COLO668 (cell line): ENCODE data around the gene TDP1.
"Not testable (repeated sequence)": the region's sequence is repeated elsewhere in the genome, so short reads cannot be mapped to it uniquely, and the experiment has no call there.

Source experiments
- DNase-seq: peaks from one replicate; lab custom pipeline; 2025; ENCODE audit not compliant: unreplicated experiment; lab: John Stamatoyannopoulos, UW

TDP1 gene

DNA sequence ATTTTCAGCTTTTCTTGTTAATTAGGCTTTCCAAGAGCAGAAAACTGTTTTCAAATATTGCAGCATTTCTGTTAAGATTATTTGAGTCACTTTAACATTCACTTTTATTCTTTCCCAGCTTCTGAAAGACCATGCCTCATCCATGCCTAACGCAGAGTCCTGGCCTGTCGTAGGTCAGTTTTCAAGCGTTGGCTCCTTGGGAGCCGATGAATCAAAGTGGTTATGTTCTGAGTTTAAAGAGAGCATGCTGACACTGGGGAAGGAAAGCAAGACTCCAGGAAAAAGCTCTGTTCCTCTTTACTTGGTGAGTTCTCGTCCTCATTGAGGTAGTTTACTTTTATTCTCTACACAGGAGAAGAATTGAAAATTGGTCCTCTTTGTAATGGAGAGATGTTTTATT, 33.1 kb downstream of the TDP1 start:
- DNase-seq, result no peak

DNA sequence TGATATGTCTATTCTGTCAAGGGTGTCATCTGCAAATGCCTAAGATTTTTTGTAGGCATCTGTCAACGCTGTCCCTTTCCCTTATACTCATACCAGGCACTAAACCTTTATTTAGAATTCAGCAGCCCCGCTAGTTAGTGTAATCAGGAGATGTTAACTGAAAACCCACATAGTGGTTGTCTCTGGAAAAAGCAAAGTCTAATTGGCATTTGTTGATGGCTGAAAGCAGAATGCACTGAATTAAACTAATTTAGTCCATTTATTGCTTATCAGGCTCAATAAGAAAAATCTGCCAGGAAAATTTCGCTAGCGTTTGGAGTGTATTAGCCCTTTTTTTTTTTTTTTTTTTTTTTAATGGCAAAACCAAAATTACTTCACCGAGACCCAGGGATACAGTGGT, 34.5 kb downstream of the TDP1 start:
- no peak for DNase-seq

DNA sequence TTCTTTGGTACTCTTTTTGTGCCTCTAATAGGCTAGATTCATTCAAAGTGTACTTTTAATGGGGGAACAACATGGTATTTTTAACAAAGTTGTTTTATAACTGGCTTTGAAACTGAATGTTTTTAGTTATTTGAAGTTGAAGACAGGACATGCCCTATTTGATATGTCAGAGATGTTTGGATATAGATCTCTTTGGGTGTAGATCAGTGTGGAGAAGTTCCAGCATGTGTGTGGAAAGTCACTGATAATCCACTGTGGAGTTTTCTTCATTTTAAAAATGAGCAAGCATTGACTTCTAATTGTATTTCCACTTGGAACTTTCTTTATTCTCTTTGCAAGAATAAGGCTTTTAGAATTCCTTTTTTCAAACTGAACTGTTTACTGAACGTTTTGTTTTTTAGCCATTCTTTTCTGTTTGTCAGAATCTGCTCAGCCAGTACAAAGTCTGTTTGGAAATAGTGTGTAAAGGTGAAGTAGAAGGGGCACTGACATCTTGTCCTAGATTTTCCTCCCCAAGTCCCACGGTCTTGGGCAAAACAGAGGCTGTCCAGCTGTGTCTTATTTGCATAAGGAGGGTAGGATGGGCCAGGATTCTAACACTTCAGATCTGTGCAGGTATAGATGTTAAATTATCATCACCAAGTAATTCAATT, 35.0 kb downstream of the TDP1 start:
- no peak for DNase-seq

DNA sequence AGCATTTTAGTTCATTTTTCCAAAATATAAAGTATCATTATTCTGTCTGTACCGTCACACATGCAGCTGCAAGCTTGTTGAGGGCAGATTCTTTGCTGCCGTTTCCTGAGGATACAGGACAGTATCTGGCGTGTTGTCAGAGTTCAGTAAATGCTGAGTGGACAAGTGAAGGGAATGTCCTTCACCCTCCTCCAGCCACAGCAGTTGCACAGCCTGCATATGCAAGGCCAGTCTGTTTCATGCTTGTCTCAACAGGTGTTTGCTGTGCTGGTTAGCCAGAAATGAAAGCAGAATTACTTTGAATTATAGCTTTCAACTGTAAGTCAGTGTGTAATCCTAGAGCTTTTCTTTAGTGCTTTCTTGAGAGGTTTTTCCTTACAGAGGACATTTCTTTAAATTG, 36.5 kb downstream of the TDP1 start:
- no peak for DNase-seq

DNA sequence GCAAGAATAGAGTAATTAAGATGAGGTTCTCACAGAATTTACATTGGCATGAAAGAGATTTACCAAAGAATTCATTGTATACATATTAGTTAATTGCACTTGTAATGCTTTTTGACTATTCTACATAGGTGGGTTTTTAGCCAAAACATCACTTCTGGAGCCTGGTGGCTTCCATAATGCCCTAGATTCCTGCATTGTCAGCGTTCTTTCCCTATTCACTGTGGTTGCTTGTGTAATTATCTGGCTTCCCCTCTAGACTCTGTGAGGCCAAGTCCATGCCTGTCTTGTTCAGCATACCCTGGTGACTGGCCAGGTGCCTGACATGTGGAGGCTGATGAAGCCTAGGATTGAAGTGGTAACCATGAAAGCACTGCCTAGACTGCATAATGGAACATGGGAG, 41.2 kb downstream of the TDP1 start:
- DNase-seq, result no peak

DNA sequence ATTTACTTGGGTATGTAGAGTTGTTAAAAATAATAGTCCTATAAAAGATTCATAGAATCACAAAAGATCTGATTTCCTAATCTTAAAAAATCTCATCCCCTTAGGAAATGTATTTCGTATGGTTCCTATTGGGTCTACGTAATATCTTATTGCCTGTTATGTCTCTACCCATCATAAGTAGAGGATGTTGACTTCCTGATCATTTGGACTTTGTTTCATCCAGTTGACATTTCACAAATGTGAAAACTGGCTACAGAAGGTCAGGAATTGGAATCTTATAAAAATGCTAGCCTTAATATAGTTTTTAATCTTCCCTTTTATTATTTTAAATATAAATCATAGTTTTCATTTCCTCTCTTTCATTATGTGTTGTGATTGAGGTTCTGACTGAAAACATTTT, 45.2 kb downstream of the TDP1 start:
- DNase-seq, result no peak

DNA sequence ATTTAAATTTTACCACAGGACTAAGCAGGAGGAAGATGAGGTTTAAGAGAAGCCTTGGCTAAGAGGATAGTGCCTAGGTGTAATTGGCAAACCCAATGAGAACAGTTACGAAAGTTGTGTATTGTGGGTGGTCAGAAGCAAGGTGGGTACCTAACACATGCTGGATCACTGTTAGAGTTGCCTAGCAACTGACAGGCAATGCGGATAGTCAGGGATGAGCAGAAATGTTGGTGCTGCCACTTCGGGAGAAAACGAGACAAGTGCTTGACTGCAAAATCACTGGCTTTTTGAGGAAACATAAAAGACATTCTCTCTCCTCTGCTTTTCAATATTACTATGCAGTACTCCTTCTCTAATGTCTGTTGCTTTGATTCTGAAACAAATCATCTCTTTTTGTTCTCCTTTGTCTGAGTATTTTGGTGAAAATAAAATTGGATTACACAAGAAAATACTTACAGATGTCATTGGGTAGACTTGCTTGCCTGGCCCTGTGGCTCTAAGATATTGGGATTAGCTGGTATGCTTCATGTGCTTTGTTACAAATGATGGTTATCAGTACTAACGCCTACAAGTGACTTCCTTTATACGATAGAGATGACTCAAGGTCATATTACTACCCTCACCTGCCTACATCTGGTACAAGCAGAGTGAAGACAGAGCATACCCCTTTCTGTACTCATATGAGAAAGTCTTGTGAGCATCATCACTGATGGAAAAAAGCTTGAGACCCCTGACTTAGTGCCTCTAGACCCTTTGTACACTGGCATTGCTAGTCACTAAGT, 48.0 kb downstream of the TDP1 start:
- DNase-seq, result no peak

DNA sequence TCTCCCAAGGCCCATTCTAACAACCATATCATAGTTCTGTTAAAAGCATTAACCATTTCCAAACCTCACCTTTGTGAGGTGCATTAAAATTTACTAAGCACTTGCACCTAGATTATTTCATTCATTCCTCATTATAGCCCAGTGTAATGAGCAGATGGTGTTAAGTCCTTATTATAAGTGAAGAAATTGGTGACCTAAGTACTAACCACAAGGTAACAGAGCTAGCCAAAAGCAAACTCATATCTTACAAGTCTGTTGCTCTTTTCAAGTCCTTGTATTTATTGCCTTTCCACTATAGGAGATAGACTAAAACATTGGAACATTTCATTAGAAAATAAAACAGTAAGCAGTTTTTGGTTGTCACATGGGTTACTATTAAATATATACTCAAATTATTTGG, 49.7 kb downstream of the TDP1 start:
- no peak for DNase-seq

DNA sequence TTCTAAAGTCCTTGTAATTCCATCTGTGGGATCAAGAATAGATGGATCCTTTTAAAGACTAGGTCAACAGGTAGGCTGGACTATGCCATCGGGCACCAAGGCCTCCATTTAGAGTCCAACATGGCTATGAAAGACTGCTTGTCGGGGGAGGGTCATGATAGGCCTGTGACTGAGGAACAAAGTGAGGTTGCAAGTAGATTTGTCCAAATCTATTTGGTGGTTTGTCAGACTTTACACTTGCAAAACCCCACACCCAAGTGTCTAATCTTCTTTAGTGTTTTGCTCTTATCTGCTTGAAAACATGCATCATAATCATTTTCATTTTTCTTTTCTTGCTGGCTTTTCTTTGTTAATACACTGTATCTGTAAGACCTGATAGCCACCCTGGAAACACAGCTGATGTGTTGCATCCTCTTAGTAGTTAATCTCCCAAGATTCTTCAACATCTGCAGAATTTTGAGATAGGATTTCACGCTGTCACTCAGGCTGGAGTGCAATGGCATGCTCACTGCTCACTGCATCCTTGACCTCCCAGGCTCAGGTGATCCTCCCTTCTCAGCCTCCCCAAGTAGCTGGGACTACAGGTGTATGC, 50.3 kb downstream of the TDP1 start:
- no peak for DNase-seq

DNA sequence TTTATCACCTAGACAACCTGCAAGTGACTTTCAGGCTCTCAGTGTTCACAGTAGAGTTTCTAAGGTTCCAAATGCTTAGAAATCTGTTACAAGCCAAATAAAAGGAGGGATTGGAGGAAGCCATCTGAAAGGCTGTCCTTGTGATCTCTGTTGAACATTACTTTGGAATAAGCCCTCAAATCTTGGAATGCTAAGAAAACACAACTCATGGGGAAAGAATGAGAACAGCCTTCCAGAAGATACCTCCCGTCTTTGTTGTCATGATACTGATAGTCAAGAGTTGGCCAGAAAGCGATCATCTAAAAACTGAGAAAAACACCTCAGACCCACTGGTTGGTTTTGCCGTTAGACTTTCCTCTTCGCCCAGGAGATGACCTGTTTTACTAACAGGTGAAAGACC, 61.6 kb downstream of the TDP1 start:
- no peak for DNase-seq

DNA sequence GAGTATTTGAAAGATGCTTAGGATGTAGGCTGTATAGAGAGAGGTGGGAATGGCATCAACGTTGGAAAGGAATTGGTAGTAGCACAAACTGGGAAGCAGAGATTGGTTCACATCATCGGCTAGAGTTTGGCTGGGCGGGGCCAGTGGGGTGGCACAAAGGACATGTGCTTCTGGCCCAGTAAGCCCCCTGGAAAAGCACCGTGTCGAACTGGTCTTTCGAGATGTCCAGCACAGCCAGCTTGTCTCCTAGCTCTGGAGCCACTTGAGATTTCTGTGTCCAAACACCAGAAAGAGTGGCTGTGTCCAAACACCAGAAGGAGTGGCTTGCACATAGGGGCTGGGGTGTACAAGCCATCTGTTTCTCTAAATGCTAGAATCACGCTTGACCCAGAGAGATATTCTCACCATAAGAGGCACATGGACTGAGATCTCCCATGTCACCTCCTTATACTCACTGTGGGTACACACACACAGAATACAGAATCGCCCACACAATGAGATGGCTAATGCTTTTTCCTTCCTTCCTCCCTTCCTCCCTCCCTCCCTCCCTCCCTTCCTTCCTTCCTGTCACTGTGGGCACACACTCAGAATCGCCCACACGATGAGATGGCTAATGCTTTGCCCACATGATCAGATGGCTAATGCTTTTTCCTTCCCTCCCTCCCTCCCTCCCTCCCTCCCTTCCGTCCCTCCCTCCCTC, 64.2 kb downstream of the TDP1 start:
- no peak for DNase-seq

DNA sequence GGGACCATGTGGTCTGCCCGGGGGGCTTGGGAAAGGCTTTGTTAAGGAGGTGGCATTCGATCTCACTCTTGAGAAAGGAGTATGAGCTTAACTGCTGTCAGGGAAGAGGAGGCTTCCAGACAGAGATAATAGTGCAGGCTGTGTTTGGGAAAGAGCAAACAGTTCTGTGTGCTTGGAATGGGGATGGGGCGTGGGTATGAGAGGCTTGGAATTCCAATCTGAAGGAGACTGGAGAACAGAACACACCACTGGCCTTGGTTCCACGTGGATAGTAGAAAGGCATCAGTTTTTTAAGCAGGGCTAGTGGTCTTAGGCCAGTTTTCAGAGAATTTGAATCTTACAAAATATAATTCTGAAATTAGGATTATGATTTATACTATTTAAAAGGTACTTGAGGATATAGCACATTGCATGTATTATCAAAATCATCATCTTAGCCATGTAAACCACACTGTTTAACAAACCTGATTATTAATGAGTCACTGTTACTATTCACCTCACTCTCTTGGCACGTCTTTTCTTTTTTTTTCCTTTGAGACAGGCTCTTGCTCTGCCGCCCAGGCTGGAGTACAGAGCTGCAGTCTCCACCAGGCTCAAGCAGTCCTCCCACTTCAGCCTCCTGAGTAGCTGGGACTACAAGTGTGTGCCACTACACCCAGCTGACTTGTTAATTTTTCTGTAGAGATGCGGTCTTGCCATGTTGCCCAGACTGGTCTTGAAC, 67.6 kb downstream of the TDP1 start:
- no peak for DNase-seq

DNA sequence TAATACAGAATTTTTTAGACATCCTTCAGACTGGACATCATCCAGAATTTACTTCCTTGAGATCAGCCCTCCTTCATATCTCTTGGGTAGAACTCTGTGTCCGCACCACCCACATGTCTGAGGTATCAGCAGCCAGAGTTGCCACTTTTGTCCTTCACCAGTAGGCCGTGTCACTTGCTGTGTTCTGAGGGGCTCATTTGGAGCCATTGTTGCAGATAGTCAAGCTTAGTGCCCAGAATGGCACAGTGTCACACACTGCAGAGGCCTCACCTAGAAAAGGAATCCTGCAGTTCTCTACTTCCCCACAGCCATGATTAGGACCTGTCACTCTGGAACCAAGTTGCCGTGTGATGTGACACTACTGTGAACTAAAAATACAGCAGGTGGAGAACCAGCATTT, 69.2 kb downstream of the TDP1 start:
- DNase-seq, result no peak

DNA sequence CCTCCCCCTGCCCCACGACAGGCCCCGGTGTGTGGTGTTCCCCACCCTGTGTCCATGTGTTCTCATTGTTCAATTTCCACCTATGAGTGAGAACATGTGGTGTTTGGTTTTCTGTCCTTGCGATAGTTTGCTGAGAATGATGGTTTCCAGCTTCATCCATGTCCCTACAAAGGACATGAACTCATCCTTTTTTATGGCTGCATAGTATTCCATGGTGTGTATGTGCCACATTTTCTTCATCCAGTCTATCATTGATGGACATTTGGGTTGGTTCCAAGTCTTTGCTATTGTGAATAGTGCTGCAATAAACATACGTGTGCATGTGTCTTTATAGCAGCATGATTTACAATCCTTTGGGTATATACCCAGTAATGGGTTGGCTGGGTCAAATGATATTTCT, 70.9 kb downstream of the TDP1 start:
- not testable (repeated sequence) for DNase-seq

DNA sequence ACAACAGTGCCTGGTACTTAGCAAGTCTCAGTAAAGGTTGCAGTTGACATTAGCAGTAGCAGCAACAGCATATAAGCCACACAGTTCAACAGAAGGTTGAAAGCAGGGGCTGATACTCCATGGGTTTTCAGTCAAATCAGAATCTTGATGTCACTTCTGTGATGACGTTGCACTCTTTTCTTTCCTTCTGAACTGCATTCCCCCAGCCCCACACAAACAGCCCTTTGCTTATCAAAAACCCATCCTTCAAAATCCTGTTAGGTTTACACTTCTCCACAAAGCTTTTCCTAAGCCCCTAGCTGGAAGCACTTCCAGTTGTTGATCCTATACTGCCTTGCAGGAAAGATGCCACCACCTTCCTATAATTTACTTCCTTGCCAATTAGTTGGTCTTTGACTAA, 72.1 kb downstream of the TDP1 start:
- no peak for DNase-seq

DNA sequence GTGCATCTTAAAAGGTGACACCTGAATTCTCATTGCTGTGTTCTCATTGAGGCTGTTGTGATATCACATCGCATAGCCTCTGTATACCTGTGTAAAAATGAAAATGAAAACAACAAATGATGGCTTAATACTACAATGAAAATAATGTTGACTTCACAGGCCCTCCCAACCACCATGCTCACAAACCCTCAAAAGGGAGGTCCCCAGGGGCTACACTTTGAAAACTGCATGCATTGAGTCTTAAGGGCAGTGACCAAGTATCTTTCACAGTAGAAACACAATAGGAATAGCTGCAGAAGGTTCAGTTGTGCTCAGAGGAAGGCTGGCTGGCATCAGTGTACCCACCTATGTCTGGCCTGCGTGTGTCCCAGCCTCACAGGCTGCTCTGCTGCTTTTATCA, 78.4 kb downstream of the TDP1 start:
- DNase-seq, result no peak

DNA sequence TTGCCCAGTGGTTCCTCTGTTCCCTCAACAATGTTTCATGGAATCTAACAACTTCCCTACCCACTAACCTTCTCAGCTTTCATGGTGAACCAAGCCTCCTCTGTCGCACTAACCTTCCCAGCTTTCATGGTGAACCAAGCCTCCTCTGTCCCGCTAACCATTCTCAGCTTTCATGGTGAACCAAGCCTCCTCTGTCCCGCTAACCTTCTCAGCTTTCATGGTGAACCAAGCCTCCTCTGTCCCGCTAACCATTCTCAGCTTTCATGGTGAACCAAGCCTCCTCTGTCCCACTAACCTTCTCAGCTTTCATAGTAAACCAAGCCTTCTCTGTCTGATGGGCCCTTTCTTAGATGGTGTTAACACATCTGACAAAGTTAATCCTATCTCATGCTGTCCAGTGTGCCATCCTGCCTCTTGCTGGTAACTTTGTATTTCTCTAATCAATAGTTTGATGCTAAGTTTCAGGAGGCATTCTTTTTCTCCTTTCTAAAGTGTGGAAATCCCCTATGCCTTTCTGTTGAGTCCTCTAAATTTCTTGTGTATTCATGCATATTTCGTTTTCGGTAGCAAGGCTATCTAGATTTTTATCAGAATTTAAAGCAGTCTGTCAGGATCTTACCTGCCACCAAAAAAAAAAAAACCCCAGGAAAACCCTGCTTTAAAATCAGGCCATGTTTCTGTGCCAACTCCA, 79.3 kb downstream of the TDP1 start:
- DNase-seq, result no peak

DNA sequence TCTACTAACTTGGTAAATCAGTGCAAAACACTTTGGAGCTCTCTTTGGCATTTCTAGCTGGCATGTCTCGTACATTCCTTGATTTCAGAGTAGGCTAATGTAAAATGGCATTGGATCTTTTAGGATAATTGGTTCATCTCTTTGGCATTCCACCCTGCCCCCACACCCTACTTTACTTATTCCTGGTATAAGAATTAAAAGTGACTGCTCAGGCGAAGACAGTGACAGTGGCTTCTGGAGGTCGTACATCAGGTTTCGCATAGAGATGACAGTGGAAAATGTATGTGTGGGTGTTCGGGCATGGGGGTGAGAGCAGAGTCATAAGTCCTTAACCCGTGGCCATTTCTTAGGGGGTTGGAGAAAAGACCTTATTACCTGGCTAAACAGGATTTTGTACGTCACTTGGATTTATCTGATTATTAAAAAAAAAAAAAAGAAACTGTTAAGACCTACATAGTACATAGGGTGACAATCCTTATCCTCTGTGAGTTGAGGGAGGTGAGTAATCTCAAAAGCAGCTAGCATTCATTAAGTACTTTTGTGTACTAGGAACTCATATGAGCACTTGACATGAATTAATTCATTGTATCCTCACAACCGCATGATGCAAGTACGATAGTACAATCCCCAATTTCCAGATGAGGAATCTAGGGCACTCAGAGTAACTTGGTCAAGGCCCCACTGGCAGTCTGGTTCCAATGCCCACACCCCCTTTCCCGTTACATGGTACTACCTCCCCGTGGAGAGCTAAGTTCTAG, 83.7 kb downstream of the TDP1 start:
- DNase-seq, result no peak

DNA sequence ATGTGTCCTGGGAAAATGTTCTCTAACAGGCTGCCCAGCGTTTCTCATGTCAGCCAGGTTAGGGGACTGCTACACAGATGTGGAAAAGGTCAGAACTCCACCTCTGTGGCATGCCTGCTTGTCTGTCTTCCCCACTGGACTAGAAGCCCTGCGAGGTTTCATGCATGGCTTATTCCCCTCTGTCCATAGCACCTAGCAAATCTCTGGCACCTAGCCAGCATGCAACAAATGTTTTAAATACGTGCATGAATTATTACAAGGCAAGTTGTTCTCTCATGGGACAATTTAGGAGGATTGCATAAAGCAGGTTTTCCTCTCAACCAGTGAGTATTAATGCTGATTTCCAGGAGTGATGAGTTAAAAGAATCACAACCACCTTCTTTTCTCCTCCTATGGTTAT, 84.7 kb downstream of the TDP1 start:
- DNase-seq, result no peak
